IPS-20b (cell line): ENCODE results near the gene BORCS8.
A peak's percentile ranks its signal among the peaks of the same experiment; 100 is the strongest.
"Not testable (repeated sequence)": the region's sequence is repeated elsewhere in the genome, so short reads cannot be mapped to it uniquely, and the experiment has no call there.

Experiments
- H3K27ac ChIP-seq: one replicate; pipeline ENCODE4 v1.5.1; 2013; ENCODE audit warnings: low read length
- H3K27me3 ChIP-seq: 2 replicates; pipeline ENCODE4 v1.6.1; 2013; ENCODE audit warnings: mild to moderate bottlenecking, low read length, inconsistent platforms; ENCODE audit not compliant: insufficient read depth
- H3K36me3 ChIP-seq: 2 replicates; pipeline ENCODE4 v1.6.1; 2013; ENCODE audit warnings: low read depth, mild to moderate bottlenecking, inconsistent platforms, low read length, moderate library complexity; ENCODE audit not compliant: insufficient read depth
- H3K4me1 ChIP-seq: 2 replicates; pipeline ENCODE4 v1.6.1; 2013; ENCODE audit warnings: mild to moderate bottlenecking, control low read depth, inconsistent platforms, low read length, moderate library complexity; ENCODE audit not compliant: insufficient read depth
- H3K4me3 ChIP-seq: 2 replicates; pipeline ENCODE4 v1.5.1; 2013; ENCODE audit warnings: mild to moderate bottlenecking, low read length, inconsistent platforms
- H3K9ac ChIP-seq: 2 replicates; pipeline ENCODE4 v1.6.1; 2013; ENCODE audit warnings: low read depth, mild to moderate bottlenecking, inconsistent platforms, low read length, moderate library complexity
- H3K9me3 ChIP-seq: 2 replicates; pipeline ENCODE4 v1.6.1; 2013; ENCODE audit warnings: mild to moderate bottlenecking, low read depth, low read length, inconsistent platforms; ENCODE audit not compliant: insufficient read depth

Gene BORCS8

GRCh38 chr19:19226204-19226603 is 34.3 kb upstream of the BORCS8 start:
- H3K9me3 ChIP-seq: no peaks in the 10 kb centered on the region
- H3K27me3 ChIP-seq: peaks cover 64% of the 10 kb centered on the region
- no peak overlapping the region for H3K27ac ChIP-seq
- H3K9ac ChIP-seq: no peak overlapping the region
- H3K4me1 ChIP-seq: no peaks in the 10 kb centered on the region
- H3K4me3 ChIP-seq: no peak overlapping the region
- no peaks in the 10 kb centered on the region for H3K36me3 ChIP-seq

GRCh38 chr19:19224852-19225494 is 33.0 kb upstream of the BORCS8 start:
- Histone ChIP-seq H3K9ac (no peak overlapping the region), H3K27ac (no peak overlapping the region), H3K36me3 (no peaks in the 10 kb centered on the region), H3K27me3 (peaks cover 64% of the 10 kb centered on the region), H3K4me1 (no peaks in the 10 kb centered on the region), H3K9me3 (no peaks in the 10 kb centered on the region), H3K4me3 (peak overlapping the region; percentile 57; the same call in 1 of the 2 replicates)

GRCh38 chr19:19224150-19224851 is 32.3 kb upstream of the BORCS8 start:
- Histone ChIP-seq H3K4me1 (no peaks in the 10 kb centered on the region), H3K9me3 (no peaks in the 10 kb centered on the region), H3K36me3 (no peaks in the 10 kb centered on the region), H3K9ac (no peak overlapping the region), H3K27me3 (peaks cover 61% of the 10 kb centered on the region), H3K4me3 (peak overlapping the region; percentile 57; the same call in 1 of the 2 replicates), H3K27ac (no peak overlapping the region)

GRCh38 chr19:19223636-19224035 is 31.7 kb upstream of the BORCS8 start:
- Histone ChIP-seq H3K4me1 (no peaks in the 10 kb centered on the region), H3K9ac (no peak overlapping the region), H3K36me3 (no peaks in the 10 kb centered on the region), H3K27me3 (peaks cover 57% of the 10 kb centered on the region), H3K27ac (no peak overlapping the region), H3K4me3 (no peak overlapping the region), H3K9me3 (no peaks in the 10 kb centered on the region)

GRCh38 chr19:19223060-19223459 is 31.1 kb upstream of the BORCS8 start:
- H3K36me3 ChIP-seq: no peaks in the 10 kb centered on the region
- no peak overlapping the region for H3K4me3 ChIP-seq
- H3K27ac ChIP-seq: no peak overlapping the region
- H3K4me1 ChIP-seq: no peaks in the 10 kb centered on the region
- no peak overlapping the region for H3K9ac ChIP-seq
- peaks cover 51% of the 10 kb centered on the region for H3K27me3 ChIP-seq
- H3K9me3 ChIP-seq: no peaks in the 10 kb centered on the region

- H3K4me3 ChIP-seq, H3K9me3 ChIP-seq, H3K27ac ChIP-seq, H3K4me1 ChIP-seq, H3K36me3 ChIP-seq, H3K9ac ChIP-seq: not testable (repeated sequence)
- peaks cover 35% of the 10 kb centered on the region for H3K27me3 ChIP-seq
Measured at GRCh38 chr19:19221000-19221399, 29.0 kb upstream of the BORCS8 start.

GRCh38 chr19:19218911-19219310 is 27.0 kb upstream of the BORCS8 start:
- Histone ChIP-seq H3K27me3 (peaks cover 34% of the 10 kb centered on the region), H3K9me3 (no peaks in the 10 kb centered on the region), H3K4me3 (no peak overlapping the region), H3K9ac (no peak overlapping the region), H3K4me1 (no peaks in the 10 kb centered on the region), H3K27ac (no peak overlapping the region), H3K36me3 (no peaks in the 10 kb centered on the region)

GRCh38 chr19:19217099-19217498 is 25.1 kb upstream of the BORCS8 start:
- Histone ChIP-seq H3K9ac (no peak overlapping the region), H3K36me3 (no peaks in the 10 kb centered on the region), H3K9me3 (no peaks in the 10 kb centered on the region), H3K27me3 (peaks cover 43% of the 10 kb centered on the region), H3K4me3 (peak overlapping the region; percentile 4; the same call in 1 of the 2 replicates), H3K4me1 (no peaks in the 10 kb centered on the region), H3K27ac (no peak overlapping the region)

- peaks cover 51% of the 10 kb centered on the region for H3K27me3 ChIP-seq
- H3K4me1 ChIP-seq: no peaks in the 10 kb centered on the region
- H3K27ac ChIP-seq: no peak overlapping the region
- no peaks in the 10 kb centered on the region for H3K9me3 ChIP-seq
- H3K9ac ChIP-seq: no peak overlapping the region
- H3K4me3 ChIP-seq: no peak overlapping the region
- H3K36me3 ChIP-seq: no peaks in the 10 kb centered on the region
Measured at GRCh38 chr19:19215792-19216191, 23.8 kb upstream of the BORCS8 start.

GRCh38 chr19:19214892-19215291 is 22.9 kb upstream of the BORCS8 start:
- H3K9me3 ChIP-seq: no peaks in the 10 kb centered on the region
- H3K9ac ChIP-seq: no peak overlapping the region
- H3K27me3 ChIP-seq: peaks cover 60% of the 10 kb centered on the region
- H3K27ac ChIP-seq: no peak overlapping the region
- H3K36me3 ChIP-seq: no peaks in the 10 kb centered on the region
- no peaks in the 10 kb centered on the region for H3K4me1 ChIP-seq
- no peak overlapping the region for H3K4me3 ChIP-seq

- no peak overlapping the region for H3K27ac ChIP-seq
- H3K9me3 ChIP-seq: no peaks in the 10 kb centered on the region
- H3K27me3 ChIP-seq: peaks cover 68% of the 10 kb centered on the region
- no peak overlapping the region for H3K4me3 ChIP-seq
- no peaks in the 10 kb centered on the region for H3K4me1 ChIP-seq
- H3K36me3 ChIP-seq: no peaks in the 10 kb centered on the region
- H3K9ac ChIP-seq: no peak overlapping the region
Measured at GRCh38 chr19:19214159-19214490, 22.2 kb upstream of the BORCS8 start.

GRCh38 chr19:19213426-19214158 is 21.6 kb upstream of the BORCS8 start:
- Histone ChIP-seq H3K4me3 (no peak overlapping the region), H3K27ac (no peak overlapping the region), H3K9me3 (no peaks in the 10 kb centered on the region), H3K4me1 (no peaks in the 10 kb centered on the region), H3K27me3 (peaks cover 72% of the 10 kb centered on the region), H3K36me3 (no peaks in the 10 kb centered on the region), H3K9ac (no peak overlapping the region)
